ENCODE measurements around the gene COL19A1. TPM values are rescaled to one million over a fixed set of nuclear protein-coding genes. Genes with fewer than 3 reads are reported as not detected.

Gene COL19A1
- total and polyA plus RNA-seq, 7 donors = 0.54 to 1.6 (median 0.83) TPM; not detected in 3

DNA sequence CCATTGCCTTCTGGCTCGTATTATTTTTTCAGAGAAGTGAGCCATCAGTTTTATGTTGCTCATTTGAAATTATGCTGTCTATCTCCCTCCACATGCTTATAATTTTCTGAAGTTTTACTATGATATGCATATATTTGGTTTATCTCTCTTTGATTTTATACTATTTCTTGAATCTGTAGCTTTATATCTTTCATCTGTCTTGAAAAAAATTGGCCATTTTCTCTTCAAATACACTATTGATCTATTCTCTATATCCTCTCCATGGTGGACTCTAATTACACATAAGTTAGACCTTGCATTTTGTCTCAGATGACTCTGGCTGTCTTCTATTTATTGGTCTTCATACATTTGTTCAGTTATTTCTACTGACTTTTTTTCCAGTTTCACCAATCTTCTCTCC lies 13.7 kb upstream of the COL19A1 start:
- Histone ChIP-seq H3K4me1 (no peaks in the 10 kb centered on the region), H3K27me3 (no peaks in the 10 kb centered on the region), H3K27ac (no peak overlapping the region), H3K9me3 (peaks cover 0 to 4% (median 0%) of the 10 kb centered on the region in 4 donors), H3K36me3 (no peaks in the 10 kb centered on the region), H3K4me3 (no peak overlapping the region)
- intact Hi-C loops (cut with DNase I) = no loop called here
- no peak for TF ChIP-seq EP300 (IDR thresholded peaks at IDR 0.05)
- TF ChIP-seq, protein P1, sequence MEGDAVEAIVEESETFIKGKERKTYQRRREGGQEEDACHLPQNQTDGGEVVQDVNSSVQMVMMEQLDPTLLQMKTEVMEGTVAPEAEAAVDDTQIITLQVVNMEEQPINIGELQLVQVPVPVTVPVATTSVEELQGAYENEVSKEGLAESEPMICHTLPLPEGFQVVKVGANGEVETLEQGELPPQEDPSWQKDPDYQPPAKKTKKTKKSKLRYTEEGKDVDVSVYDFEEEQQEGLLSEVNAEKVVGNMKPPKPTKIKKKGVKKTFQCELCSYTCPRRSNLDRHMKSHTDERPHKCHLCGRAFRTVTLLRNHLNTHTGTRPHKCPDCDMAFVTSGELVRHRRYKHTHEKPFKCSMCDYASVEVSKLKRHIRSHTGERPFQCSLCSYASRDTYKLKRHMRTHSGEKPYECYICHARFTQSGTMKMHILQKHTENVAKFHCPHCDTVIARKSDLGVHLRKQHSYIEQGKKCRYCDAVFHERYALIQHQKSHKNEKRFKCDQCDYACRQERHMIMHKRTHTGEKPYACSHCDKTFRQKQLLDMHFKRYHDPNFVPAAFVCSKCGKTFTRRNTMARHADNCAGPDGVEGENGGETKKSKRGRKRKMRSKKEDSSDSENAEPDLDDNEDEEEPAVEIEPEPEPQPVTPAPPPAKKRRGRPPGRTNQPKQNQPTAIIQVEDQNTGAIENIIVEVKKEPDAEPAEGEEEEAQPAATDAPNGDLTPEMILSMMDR (IDR thresholded peaks at IDR 0.05) = no peak
- TF ChIP-seq POLR2AphosphoS5 (IDR thresholded peaks at IDR 0.05) = no peak
- no peak for TF ChIP-seq POLR2A (IDR thresholded peaks at IDR 0.05)
- no peak for DNase-seq
- 38 to 52% methylated on average over 1 of the region's 1 CpG for WGBS, 2 donors

DNA sequence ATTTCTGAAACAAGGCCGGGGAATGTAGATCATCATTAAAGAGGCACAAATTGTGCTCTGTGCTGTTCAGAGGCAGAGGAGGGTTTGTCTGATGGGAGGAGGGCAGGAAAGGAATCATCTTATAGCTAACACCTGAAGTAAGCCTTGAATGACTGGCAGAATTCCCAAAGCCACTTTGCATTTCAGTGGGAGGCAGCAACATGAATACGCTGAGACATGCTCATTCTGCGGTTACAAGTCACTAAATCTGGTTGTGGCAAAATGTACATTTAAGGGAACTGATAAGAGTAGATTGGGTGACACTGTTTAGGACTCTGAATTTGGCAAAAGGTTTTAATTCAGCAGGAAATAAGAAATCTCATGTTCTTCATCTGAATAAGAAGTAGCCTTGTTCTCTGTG lies 4.4 kb upstream of the COL19A1 start:
- H3K27ac ChIP-seq = no peak overlapping the region
- no peaks in the 10 kb centered on the region for H3K36me3 ChIP-seq
- no peaks in the 10 kb centered on the region for H3K27me3 ChIP-seq
- no peak overlapping the region for H3K4me3 ChIP-seq
- intact Hi-C loops (cut with DNase I) = no loop called here
- 89 to 93% methylated on average over 3 of the region's 3 CpGs for WGBS, 2 donors
- DNase-seq = no peak
- peaks cover 0 to 11% (median 9%) of the 10 kb centered on the region in 4 donors for H3K4me1 ChIP-seq
- no peak for TF ChIP-seq POLR2A (IDR thresholded peaks at IDR 0.05)
- TF ChIP-seq, protein P1 (IDR thresholded peaks at IDR 0.05) = no peak
- no peak for TF ChIP-seq EP300 (IDR thresholded peaks at IDR 0.05)
- no peak for TF ChIP-seq POLR2AphosphoS5 (IDR thresholded peaks at IDR 0.05)
- H3K9me3 ChIP-seq = no peaks in the 10 kb centered on the region

DNA sequence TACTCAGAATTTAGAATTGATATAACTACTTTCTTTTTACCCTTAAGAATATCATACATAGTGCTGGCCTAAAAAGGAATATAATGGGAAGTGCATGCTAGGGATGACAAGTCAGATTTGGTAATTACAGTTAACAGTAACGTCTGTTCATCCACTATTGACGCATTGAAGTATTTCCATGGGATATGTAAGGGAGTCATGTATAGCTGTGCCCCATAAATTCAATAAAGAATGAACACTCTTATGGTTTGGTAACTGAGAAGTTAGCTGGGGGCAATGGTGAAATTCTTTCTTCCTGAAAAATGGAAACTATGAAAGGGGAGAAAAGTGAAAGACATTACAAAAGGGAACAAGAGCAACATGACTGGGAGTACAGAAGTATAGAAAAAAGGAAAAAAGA lies 2.6 kb upstream of the COL19A1 start:
- Histone ChIP-seq H3K27me3 (no peaks in the 10 kb centered on the region), H3K27ac (no peak overlapping the region), H3K36me3 (no peaks in the 10 kb centered on the region), H3K4me3 (no peak overlapping the region), H3K9me3 (no peaks in the 10 kb centered on the region), H3K4me1 (peaks cover 0 to 18% (median 9%) of the 10 kb centered on the region in 4 donors)
- intact Hi-C loops (cut with DNase I) = no loop called here
- TF ChIP-seq EP300 (IDR thresholded peaks at IDR 0.05) = no peak
- TF ChIP-seq POLR2AphosphoS5 (IDR thresholded peaks at IDR 0.05) = no peak
- TF ChIP-seq, protein P1 (IDR thresholded peaks at IDR 0.05) = no peak
- no peak for TF ChIP-seq POLR2A (IDR thresholded peaks at IDR 0.05)
- 88 to 94% methylated on average over 2 of the region's 2 CpGs for WGBS, 2 donors
- no peak for DNase-seq

DNA sequence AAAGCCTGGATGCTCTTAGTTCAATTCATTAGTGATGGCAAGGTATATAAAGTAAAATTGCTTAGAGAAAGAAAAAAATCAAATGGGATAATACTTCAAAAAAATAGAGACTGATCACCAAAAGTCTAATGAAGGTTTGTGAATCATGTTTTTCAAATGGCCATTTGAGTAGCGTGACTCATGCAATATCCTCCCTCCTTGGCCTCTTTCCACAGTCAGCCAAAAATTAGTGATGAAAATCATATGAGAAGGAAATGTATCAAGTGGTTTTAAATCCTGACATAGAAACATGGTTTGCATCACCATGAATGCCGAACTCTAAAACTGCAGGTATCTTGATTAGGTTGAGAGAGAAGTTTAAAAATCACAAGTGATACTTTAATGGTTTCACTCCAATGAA lies 1.2 kb upstream of the COL19A1 start:
- H3K4me3 ChIP-seq = no peak overlapping the region
- 78 to 85% methylated on average over 2 of the region's 2 CpGs for WGBS, 2 donors
- no peak overlapping the region for H3K27ac ChIP-seq
- no peak for DNase-seq
- H3K4me1 ChIP-seq = peaks cover 0 to 18% (median 9%) of the 10 kb centered on the region in 4 donors
- H3K27me3 ChIP-seq = no peaks in the 10 kb centered on the region
- intact Hi-C loops (cut with DNase I) = no loop called here
- no peaks in the 10 kb centered on the region for H3K9me3 ChIP-seq
- TF ChIP-seq, protein P1 (IDR thresholded peaks at IDR 0.05) = no peak
- TF ChIP-seq EP300 (IDR thresholded peaks at IDR 0.05) (no peak), POLR2AphosphoS5 (IDR thresholded peaks at IDR 0.05) (no peak), POLR2A (IDR thresholded peaks at IDR 0.05) (no peak)
- H3K36me3 ChIP-seq = no peaks in the 10 kb centered on the region

Data from sigmoid colon (tissue), 7 donors.